Activated CD8-positive, alpha-beta memory T cell treated with anti-CD3 and anti-CD28 coated beads, Interleukin-2, amount 50 U/mL, for 24 hours (primary cell): Measurements from ENCODE around the gene KIF1B.
"Not testable (repeated sequence)": the region's sequence is repeated elsewhere in the genome, so short reads cannot be mapped to it uniquely, and the experiment has no call there.

ENCODE experiments used
- DNase-seq: peaks from one replicate; pipeline ENCODE4 v3.0.0-alpha.2; 2020; ENCODE audit errors: extremely low read depth

Gene KIF1B

GRCh38 chr1:10338047-10338446 is 127.7 kb downstream of the KIF1B start:
- no peak for DNase-seq

DNA sequence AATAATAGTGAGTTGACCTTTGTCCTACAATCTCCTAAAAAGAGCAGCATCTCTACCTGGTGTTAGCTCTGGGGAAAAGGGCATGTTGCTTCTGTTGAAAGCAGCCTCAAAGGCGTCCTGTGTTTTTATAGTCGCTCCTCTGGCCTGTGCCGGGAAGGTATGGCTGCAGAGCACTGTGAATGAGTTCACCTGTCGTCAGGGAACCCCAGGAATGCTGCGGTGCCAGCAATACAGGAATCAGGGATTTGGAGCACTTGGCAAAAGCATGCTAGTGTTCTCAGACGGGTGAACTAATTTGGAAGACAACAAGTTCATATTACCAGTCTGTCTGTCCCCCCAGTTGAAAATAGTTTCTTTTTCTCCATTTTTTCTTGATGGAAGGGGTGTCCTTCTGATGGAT is 128.2 kb downstream of the KIF1B start:
- no peak for DNase-seq

- DNase-seq: no peak
These were observed 128.7 kb downstream of the KIF1B start for GRCh38 chr1:10339036-10339567.

DNA sequence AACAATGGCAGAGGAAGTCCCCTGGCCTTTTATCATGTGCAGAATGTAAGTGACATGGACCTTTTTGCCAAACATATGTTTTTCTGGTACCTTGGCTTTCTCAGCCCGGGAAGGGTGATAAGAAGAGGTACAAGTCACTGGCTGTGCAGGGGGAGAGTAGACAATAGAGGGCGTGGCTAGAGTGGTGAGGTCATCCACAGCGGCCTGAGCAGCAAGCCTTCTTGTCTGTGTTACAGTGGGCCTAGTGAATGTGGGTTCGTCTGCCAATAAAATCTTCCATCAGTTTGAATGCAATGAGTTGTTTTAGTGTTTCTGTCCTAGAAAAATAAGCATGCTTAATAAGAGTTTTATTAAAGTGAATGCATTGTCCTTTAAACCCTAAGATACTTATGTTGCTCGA is 129.4 kb downstream of the KIF1B start:
- no peak for DNase-seq

GRCh38 chr1:10340930-10341590 is 130.7 kb downstream of the KIF1B start:
- DNase-seq: no peak

DNA sequence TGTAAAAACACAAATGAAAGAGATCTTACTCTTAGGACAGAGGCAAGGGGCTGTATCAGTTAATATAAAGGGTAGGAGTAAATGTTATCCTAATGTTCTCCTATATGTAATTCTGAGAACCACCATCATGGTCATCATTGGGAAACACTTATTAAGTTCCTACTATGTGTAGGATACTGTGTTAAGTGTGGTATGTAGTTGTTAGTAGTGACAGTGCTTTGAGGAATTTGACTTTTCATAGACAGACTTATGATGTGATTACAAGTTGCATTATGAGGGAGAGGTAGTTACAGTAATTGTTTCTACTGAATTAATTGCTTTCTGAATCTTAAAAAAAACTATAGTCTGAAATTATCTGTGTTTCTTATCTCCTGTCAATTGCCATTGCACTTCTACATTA is 136.7 kb downstream of the KIF1B start:
- no peak for DNase-seq

GRCh38 chr1:10353282-10353681 is 142.9 kb downstream of the KIF1B start:
- DNase-seq: no peak

- no peak for DNase-seq
These were observed 143.3 kb downstream of the KIF1B start for GRCh38 chr1:10353693-10354092.

DNA sequence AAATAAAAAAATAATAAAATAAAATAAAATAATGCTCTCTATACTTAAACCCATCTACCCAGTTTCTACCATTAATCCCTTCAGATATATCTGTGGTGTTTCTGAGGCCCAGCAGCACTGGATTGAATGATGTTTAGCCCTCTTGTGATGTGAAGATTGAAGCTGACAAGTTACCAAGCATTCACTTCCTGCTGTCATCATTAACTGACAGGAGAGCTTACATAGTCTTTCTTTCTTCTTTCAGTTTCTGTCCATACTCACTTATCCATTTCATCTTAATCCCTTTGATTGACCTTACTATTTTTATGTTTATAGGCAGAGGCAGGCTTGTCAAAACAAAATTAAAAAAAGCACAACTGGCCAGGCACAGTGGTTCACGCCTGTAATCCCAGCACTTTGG is 149.7 kb downstream of the KIF1B start:
- no peak for DNase-seq

- DNase-seq: no peak
These were observed 151.1 kb downstream of the KIF1B start for GRCh38 chr1:10361515-10361914.

DNA sequence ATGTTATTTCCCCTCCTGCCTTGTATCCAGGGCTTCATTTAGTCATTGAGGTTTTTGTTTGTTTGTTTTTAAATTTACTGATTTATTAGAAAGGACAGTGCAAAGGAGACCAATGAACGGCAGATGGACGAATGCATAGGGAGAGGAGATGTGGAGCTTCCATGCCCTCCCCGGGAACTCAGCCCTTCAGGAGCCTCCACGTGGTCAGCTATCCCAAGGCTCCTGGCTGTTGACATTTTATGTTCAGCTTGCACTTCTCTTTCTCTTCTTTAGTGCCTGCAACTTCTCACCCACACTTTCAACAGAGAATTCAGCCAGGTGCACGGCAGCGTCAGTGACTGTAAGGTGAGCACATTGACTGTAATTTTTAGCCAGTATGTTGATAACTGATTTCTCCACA is 157.8 kb downstream of the KIF1B start:
- DNase-seq: no peak

GRCh38 chr1:10374442-10374860 is 164.1 kb downstream of the KIF1B start:
- DNase-seq: no peak

- DNase-seq: not testable (repeated sequence)
These were observed 167.1 kb downstream of the KIF1B start for GRCh38 chr1:10377365-10378029.

DNA sequence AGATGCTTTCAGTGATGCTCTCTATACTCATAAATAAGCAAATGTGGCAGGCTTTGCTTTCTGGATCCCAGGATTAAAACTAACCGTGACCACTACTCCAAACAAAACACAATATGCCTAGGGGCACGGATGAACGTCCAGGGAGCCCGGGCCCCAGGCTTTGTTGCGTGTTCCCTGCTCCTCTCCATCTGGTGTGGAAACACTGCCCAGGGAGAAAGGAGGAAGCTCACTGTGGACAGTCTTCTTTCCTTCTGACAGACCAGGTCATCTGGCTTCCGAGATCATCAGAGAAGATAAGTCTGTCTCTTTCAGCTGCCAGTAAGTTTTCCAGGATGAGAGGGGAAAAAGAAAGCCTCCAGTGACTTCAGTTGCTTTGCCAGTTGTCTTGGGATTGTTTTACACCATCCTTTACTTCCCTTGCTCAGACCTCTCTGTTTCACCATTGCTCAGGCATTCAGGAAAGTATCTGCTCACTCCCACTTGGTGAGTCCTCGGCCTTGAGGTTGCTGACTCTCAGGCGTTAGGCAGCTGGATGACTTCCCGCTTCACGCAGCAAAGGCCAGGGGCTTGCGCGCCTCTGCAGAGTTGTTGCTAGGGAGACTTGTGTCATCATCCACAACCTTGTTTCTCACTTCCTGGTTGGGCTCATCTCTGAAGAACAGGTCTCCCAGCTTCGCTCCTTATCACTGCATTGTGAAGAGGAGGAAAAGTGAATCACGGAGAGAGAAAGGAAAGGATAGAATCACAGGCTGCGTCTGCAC is 167.9 kb downstream of the KIF1B start:
- no peak for DNase-seq

GRCh38 chr1:10379101-10379620 is 168.8 kb downstream of the KIF1B start:
- DNase-seq: no peak

- no peak for DNase-seq
These were observed 169.3 kb downstream of the KIF1B start for GRCh38 chr1:10379676-10380075.

- no peak for DNase-seq
These were observed 170.4 kb downstream of the KIF1B start for GRCh38 chr1:10380594-10381275.

DNA sequence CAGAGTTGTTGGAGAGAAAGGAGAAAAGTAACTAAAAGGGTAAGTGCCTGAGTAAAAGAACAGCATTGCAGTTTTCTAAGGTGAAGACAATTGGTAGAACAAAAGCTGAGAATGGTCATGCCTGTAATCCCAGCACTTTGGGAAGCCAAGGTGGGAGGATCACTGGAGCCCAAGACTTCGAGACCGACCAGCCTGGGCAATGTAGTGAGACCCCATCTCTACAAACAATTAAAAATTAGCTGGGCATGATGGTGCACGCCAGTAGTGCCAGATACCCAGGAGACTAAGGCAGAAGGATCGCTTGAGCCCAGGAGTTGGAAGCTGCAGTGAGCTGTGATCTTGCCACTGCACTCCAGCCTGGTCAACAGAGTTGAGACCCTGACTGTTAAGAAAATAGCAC is 173.3 kb downstream of the KIF1B start:
- DNase-seq: no peak

GRCh38 chr1:10384219-10384618 is 173.8 kb downstream of the KIF1B start:
- no peak for DNase-seq

- no peak for DNase-seq
These were observed 176.6 kb downstream of the KIF1B start for GRCh38 chr1:10386761-10387676.
